GM12874 (cell line): ENCODE results near the gene TTLL12.

ENCODE experiments used
- TF ChIP-seq, protein P1 (sequence below): IDR thresholded peaks from 2 replicates; pipeline ENCODE4 v1.5.1; 2011; ENCODE audit warnings: low read depth, mild to moderate bottlenecking, control low read depth, low read length, moderate library complexity; ENCODE audit not compliant: insufficient read depth

Gene TTLL12

DNA sequence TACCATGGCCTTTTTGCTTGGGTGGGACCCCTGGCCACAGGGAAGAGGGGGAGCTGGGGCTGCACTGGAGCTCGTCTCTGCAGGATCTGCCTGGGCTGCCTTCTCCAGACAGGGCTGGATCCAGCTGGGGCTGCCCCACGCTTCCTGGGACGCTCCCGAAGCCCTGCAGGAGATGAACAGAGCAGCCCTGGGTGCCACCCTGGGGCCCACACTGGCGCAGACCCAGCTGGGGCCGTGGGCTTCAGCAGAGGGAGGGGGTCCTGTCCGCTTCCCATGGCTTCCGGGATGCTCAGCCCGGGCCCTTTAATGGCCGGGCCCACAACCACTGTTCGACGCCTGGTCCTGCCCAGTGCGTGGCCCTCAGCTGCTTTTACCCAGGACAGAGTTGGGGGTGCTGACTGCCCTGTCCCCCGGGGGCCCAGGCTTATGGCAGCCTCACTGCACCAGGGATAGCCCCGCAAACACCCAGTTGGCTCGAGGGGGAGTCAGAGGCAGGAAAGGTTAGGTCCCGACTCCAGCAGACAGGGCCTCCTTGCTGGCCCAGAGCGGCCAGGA is 23.6 kb downstream of the TTLL12 start:
- TF ChIP-seq, protein P1, sequence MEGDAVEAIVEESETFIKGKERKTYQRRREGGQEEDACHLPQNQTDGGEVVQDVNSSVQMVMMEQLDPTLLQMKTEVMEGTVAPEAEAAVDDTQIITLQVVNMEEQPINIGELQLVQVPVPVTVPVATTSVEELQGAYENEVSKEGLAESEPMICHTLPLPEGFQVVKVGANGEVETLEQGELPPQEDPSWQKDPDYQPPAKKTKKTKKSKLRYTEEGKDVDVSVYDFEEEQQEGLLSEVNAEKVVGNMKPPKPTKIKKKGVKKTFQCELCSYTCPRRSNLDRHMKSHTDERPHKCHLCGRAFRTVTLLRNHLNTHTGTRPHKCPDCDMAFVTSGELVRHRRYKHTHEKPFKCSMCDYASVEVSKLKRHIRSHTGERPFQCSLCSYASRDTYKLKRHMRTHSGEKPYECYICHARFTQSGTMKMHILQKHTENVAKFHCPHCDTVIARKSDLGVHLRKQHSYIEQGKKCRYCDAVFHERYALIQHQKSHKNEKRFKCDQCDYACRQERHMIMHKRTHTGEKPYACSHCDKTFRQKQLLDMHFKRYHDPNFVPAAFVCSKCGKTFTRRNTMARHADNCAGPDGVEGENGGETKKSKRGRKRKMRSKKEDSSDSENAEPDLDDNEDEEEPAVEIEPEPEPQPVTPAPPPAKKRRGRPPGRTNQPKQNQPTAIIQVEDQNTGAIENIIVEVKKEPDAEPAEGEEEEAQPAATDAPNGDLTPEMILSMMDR: no peak

DNA sequence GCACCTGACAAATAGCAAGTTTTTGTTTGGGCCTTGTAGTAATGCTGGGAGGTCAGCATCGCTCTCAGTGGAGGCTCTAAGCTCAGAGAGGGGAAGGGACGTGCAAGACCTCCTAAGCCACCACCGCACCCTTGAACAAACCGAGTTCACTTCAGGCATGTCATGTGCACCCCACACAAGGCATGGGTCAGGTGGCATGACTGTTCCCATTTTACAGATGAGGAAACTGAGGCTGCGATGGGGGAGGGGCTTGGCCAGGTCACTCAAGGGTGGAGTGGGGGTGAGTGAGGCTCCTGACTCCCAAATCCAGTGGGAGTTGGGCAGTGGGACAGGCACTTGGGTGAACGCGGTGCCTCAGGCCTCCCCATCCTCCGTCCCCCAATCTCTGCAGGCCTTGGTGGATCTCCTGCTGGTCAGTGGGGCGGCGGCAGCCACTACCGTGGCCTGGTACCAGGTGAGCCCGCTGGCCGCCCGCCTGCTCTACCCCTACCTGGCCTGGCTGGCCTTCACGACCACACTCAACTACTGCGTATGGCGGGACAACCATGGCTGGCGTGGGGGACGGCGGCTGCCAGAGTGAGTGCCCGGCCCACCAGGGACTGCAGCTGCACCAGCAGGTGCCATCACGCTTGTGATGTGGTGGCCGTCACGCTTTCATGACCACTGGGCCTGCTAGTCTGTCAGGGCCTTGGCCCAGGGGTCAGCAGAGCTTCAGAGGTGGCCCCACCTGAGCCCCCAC is 24.4 kb downstream of the TTLL12 start:
- TF ChIP-seq, protein P1: no peak

DNA sequence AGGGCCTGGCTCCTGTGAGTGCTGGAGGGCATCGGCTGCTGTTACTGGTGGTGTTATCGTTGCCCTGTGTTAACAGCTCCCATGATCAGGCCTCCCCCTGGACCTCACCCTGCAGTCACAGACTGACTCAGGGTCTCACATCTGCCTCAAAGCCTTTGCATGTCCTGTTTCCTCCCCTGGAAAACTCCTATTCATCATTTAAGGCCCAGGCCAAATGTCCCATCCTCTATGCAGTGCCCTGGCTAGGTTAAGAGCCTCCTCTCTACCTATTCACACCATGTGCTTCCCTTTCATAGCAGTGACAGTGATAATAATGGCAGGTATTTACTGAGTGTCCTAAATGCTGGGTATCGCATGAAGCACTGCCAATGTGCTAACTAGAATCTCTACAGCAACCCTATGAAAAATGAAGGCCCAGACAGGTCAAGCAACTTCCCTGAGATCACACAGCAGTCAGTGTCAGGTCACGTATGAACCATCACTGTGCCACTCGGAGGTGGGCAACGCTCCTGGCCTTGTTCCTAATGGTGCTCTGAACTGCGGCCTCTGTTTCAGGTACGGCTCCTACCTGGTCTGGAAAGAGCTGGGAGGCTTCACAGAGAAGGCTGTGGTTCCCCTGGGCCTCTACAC is 26.3 kb downstream of the TTLL12 start:
- TF ChIP-seq, protein P1: no peak

DNA sequence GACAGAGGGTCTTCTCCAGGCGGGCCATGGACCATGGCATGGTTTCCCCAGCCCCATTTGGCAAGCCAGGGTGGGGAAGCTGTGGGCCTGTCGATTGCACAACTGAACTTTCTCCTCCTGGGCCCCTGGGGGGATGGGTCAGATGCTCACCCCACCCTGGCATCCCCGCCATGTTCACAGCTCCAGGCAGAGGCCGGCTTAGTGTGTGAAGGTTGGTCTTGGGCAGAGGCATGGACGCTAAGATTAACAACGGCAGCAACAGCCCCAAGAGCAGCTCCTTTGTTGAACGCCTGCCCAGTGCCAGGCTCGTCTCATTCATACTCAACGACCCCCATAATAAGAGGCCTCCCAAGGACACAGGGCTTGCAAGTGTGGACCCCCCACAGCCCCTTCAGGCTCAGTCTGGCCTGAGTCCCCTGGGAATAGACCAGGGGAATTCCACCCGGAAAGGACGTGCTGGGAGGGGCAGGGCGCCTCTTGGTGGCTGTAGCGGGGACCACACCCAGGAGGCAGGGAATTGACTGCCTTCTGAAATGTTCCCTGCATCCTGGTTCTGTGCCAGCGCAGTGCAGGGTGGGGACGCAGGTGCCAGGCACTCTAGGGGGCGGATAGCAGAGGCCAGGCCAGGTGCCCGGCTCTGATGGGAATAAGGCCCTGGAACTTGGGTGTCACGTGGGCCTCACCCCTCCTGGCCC is 27.3 kb downstream of the TTLL12 start:
- TF ChIP-seq, protein P1: peak; percentile 49

DNA sequence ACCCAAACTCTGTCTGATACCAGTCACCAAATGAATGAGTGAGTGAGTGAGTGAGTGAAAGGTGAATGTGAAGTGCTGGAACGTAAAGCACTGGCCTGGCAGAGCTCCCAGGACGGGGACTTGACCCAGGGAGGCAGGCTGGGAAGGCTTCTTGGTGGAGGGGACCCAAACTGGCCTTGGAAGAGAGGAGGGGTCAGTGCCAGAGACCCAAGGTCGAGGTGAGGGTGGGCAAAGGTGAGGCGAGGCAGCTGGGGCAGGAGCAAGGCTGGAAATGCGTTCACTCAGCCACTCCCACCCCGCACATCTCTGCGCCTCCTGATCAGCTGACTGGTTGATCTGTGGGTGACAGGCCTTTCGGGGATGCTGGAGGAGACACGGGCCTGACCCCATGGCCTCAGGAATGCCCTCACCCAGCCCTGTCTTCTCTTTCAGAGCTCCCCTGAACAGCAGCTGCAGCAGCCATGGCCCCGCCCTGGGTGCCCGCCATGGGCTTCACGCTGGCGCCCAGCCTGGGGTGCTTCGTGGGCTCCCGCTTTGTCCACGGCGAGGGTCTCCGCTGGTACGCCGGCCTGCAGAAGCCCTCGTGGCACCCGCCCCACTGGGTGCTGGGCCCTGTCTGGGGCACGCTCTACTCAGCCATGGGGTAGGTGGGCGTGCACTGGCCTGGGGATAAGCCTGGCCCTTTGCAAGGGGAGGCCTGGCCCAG is 28.0 kb downstream of the TTLL12 start:
- TF ChIP-seq, protein P1: no peak

DNA sequence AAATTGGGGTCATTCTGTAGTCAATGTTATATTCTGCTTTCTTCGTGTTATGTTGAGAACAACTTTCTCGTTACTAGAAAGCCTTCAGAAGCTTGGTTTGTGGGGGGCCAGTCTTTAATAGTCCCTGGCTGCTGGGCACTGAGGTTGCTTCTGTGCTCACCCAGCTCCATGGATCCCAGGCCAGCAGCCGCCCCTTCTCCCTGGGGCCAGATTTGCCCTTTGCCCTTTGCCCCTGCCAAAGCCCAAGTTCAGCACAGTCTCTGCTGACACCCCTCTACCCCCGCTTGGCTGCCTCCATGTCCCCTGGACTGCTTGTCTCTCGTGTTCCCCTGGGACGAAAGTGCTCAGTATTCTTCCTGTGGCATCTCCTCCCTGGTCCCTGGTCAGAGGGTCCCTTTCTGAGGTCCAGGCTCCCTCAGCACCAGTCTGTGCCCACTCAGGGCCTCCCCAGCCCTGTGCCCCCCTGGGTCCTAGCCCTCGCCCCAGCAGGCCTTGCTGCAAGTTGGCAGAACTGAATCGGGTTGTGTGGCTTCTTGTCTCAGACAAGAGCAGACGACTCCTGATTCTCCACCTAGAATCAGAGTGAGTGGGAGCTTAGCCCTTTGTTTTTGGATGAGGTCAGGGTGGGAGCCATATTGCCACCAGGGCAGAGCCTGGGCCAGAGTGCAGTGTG is 28.9 kb downstream of the TTLL12 start:
- TF ChIP-seq, protein P1: no peak
